ENCODE measurements around the gene ZNF417. TPM values are rescaled to one million over a fixed set of nuclear protein-coding genes. Genes with fewer than 3 reads are reported as not detected.

ZNF417 gene
- total RNA-seq = 3.1 and 5.5 TPM in 2 replicates

DNA sequence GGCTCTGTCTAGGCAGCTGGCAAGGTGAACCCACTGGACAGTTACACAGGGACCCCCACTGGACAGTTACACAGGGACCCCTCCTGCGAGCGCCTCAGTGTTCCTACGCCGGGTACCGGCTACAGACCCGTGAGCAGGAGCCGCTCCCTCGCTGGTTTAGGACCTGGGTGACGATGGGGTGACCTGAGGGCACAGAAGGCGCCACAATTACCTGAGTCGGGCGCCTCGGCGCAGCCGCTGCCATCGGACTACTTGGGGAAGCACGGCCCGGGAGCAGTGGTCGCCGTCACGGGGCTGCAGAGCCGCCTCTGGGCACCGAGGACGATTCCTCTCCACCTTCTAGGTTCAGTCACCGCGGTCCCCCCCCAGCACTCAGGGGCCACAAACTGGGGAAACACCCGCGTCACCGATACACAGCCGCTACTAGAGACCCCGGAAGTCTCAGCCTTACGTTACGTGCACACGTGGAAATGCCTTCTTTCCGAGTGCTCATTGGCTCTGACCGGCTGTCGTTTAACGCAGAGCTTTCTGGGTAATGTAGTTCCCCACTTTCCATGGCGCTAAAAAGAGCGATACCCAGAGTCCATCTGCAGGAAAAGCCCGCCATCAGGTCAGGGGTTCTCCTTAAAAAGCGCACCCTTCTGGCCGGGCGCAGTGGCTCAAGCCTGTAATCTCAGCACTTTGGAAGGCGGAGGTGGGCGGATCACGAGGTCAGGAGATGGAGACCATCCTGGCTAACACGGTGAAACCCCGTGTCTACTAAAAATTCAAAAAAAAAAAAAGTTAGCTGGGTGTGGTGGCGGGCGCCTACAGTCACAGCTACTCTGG is at the start of gene ZNF417:
ZNF417 (minus strand) TSS at position 425 of the 828 bp plus-strand sequence; CDS start at position 244, 181 bp downstream.

DNA sequence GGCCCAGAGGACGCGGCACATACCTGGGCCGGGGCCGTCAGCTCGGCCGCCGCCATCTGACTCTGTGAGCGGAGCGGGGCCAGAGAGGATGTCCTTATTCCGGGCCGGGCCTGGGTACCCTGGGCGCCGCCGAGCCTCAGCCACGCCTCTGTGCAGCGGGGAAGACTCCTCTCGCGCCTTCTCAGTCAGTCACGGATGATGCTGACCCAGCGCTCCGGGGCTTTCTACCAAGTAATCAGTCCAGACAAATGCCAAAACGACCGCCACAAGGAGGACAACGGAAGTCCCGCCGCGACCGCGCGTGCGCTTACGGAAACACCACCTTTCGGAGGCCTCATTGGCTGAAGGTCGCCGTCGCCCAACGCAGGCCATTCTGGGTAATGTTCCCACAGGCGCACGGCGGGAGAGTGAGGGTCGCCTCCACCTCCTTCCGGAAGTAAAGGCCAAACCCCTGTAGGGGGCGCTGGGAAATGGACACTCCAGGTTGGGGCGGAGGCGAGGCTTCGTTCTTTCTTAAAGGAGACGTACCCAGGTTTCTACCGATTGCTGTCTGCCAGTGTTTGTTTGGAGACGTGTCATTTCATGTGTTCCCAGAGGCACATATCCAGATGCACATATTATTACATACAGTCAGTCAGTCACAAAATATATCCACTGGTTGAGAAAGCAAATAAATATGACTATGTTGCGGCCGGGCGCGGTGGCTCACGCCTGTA is 31.2 kb upstream of the ZNF417 start, which contains the start of gene ZNF256:
ZNF256 (minus strand) TSS at position 288 of the 716 bp plus-strand sequence; CDS start at position 56, 232 bp downstream.

DNA sequence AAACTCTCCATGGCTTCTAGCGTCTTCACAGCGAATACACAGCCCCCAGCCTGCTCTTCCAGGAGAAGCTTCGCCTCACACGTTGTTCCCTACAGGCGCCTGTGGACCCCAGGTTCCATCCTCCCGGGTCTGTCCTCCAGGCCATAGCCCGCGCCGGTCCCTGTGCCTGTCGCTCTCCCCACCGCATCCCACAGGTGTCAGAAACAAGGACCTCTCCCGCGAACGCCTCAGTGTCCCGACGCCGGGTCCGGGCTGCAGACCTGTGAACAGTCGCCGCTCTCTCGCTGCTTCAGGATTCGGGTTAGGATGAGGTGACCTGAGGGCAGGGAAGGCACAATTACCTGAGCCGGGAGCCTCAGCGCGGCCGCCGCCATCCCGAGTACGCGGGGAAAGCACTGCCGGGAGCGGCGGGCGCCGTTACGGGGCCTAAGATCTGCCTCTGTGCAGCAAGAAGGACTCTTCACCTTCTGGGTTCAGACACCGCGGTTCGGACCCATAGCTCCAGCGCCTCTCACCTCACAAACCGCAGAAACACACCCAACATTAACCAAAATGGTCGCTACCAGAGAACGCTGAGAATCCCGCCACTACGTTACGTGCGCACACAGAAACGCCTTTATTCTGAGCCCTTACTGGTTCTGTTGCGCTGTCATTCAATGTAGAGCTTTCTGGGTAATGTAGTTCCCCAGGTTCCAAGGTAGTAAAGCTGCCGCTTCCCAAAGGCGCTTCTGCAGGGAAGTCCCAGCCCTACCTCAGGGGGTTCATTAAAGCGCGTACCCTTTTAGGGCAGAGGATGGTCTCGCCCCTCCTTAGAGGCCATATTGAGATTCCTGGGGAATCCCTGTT is 18.7 kb upstream of the ZNF417 start, which contains the start of gene ZNF418:
ZNF418 (minus strand) TSS at position 583 of the 846 bp plus-strand sequence. CDS start 1,580 bp downstream, outside the sequence.

DNA sequence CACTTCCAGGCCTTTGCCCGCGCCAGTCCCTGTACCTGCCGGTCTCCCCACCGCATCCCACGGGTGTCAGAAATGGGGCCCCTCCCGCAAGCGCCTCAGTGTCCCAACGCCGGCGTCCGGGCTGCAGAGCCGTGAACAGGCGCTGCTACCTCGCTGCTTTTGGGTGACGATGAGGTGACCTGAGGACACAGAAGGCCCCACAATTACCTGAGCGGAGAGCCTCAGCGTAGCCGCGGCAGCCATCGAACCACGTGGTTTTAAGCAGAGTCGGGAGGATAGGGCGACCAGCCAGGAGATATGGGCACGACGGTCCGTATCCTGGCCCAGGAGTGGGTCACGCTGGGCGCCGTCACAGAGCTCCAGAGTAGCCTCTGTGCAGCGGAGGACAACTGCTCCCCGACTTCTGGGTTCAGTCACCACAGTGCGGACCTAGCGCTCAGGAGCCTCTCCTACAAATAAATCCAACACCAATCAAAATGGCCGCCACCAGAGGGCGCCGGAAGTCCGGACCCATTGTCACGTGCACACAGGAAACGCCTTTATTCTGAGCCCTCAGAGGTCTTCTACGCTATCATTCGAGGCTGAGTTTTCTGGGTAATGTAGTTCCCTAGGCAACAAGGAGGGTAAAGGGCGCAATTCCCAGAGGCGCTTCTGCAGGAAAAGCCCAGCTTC is 27.7 kb downstream of the ZNF417 start, which contains the start of gene ZNF814:
ZNF814 (minus strand) TSS at position 478 of the 672 bp plus-strand sequence; CDS start at position 243, 235 bp downstream.

Other genes starting within 250 kb of the ZNF417 start
- gene ZSCAN4, start 247.7 kb downstream of the ZNF417 start, total RNA-seq = not detected in 2 replicates
- gene ZNF551, start 234.6 kb downstream of the ZNF417 start, total RNA-seq = 4.1 and 5.2 TPM in 2 replicates
- 0.33 and 0.34 TPM in 2 replicates for gene ZNF154, start 207.4 kb downstream of the ZNF417 start, total RNA-seq
- 2.6 and 3.1 TPM in 2 replicates for gene ZNF671, start 189.0 kb downstream of the ZNF417 start, total RNA-seq
- gene ZNF776, start 169.8 kb downstream of the ZNF417 start, total RNA-seq = 7.9 and 14.7 TPM in 2 replicates
- 4.8 and 5.1 TPM in 2 replicates for gene ZNF586, start 146.9 kb downstream of the ZNF417 start, total RNA-seq
- 4.7 and 7.6 TPM in 2 replicates for gene ZNF552, start 101.7 kb downstream of the ZNF417 start, total RNA-seq
- 10.1 TPM in 2 replicates for gene ZNF587B, start 86.3 kb downstream of the ZNF417 start, total RNA-seq
- gene ZNF587, start 66.7 kb downstream of the ZNF417 start, total RNA-seq = 10.1 and 13.0 TPM in 2 replicates
- gene ZNF814, start 27.6 kb downstream of the ZNF417 start, total RNA-seq = 4.9 and 6.5 TPM in 2 replicates
- 0.40 and 2.2 TPM in 2 replicates for gene ZNF418, start 18.8 kb upstream of the ZNF417 start, total RNA-seq
- 1.7 and 3.0 TPM in 2 replicates for gene ZNF256, start 31.1 kb upstream of the ZNF417 start, total RNA-seq
- gene C19orf18, start 57.9 kb upstream of the ZNF417 start, total RNA-seq = 0.13 TPM in 1 of 2 replicates, not detected in the other
- gene ZNF606, start 86.2 kb upstream of the ZNF417 start, total RNA-seq = 5.5 and 11.5 TPM in 2 replicates
- not detected in 2 replicates for gene ZSCAN1, start 117.4 kb upstream of the ZNF417 start, total RNA-seq
- 0.93 and 0.94 TPM in 2 replicates for gene ZNF135, start 142.7 kb upstream of the ZNF417 start, total RNA-seq
- 19.2 and 20.1 TPM in 2 replicates for gene ZSCAN18, start 181.6 kb upstream of the ZNF417 start, total RNA-seq
- gene ZNF329, start 234.2 kb upstream of the ZNF417 start, total RNA-seq = 5.6 and 5.7 TPM in 2 replicates